MCF 10A (cell line): Measurements from ENCODE around the gene IDH2. TPM values are rescaled to one million over a fixed set of nuclear protein-coding genes. Genes with fewer than 3 reads are reported as not detected.

Source experiments
- BruUV-seq: library from RNA; stranded (reverse); fragments of 400-500 nt; replicated peaks from 2 replicates; lab custom pipeline; 2021; lab: Mats Ljungman, UMichigan
- CTCF ChIA-PET: fragments of 300-600 bp; sonication (Branson Sonifier 250); formaldehyde crosslinking; extraction: SDS; loops from one replicate; lab custom pipeline; 2021; ENCODE audit warnings: antibody characterized with exemption, inconsistent platforms; lab: Yijun Ruan, JAX
- POLR2A ChIA-PET: fragments of 300-600, 350-650 bp; sonication (Branson Sonifier 250); formaldehyde crosslinking; extraction: SDS; loops from one replicate; lab custom pipeline; 2020; ENCODE audit warnings: antibody characterized with exemption, inconsistent platforms; lab: Yijun Ruan, JAX
- DNase-seq: peaks from one replicate; pipeline ENCODE4 v3.0.0-alpha.2; 2018; ENCODE audit not compliant: unreplicated experiment
- H3K27ac Mint-ChIP-seq: one replicate; pipeline ENCODE4 v1.8.0; 2022; ENCODE audit warnings: mild to moderate bottlenecking, low read depth, mixed read lengths; ENCODE audit not compliant: unreplicated experiment
- H3K27me3 Mint-ChIP-seq: one replicate; pipeline ENCODE4 v1.8.0; 2022; ENCODE audit warnings: mixed read lengths; ENCODE audit not compliant: insufficient read depth, unreplicated experiment
- H3K36me3 Mint-ChIP-seq: one replicate; pipeline ENCODE4 v1.8.0; 2022; ENCODE audit warnings: mild to moderate bottlenecking, moderate library complexity, mixed read lengths; ENCODE audit not compliant: insufficient read depth, unreplicated experiment
- H3K4me1 Mint-ChIP-seq: one replicate; pipeline ENCODE4 v1.8.0; 2022; ENCODE audit warnings: mixed read lengths; ENCODE audit not compliant: insufficient read depth, unreplicated experiment
- H3K4me3 Mint-ChIP-seq: one replicate; pipeline ENCODE4 v1.8.0; 2022; ENCODE audit warnings: mild to moderate bottlenecking, moderate library complexity, mixed read lengths; ENCODE audit not compliant: unreplicated experiment
- H3K9me3 Mint-ChIP-seq: one replicate; pipeline ENCODE4 v1.8.0; 2022; ENCODE audit warnings: mixed read lengths; ENCODE audit not compliant: unreplicated experiment
- CTCF ChIP-seq: fragments of 200-600 bp; IDR thresholded peaks from one replicate; pipeline ENCODE4 v1.8.0; 2022; ENCODE audit warnings: antibody characterized with exemption, mild to moderate bottlenecking; ENCODE audit not compliant: unreplicated experiment
- intact Hi-C: fragments of 100-400 bp; cut with micrococcal nuclease; formaldehyde crosslinking; loops from 2 replicates; pipeline ENCODE4 v1.14.1; 2022
- total RNA-seq: library from RNA; stranded (reverse); gene quantifications from 2 replicates; pipeline ENCODE4 v1.2.3, GENCODE V29; 2022

Gene IDH2
- total RNA-seq, 1 experiment from 2014 or later = 10.2 TPM

- no peak for TF ChIP-seq CTCF
- H3K36me3 Mint-ChIP-seq = no peaks in the 10 kb centered on the region
- DNase-seq = no peak
- POLR2A ChIA-PET = interaction anchor here (0.6 to 1.4 kb wide), 3 partner anchors 22 to 88 kb away, joined by 3 read pairs; partner anchors contain the start of genes CIB1 and GDPGP1
- intact Hi-C loops = no loop called here
- H3K4me1 Mint-ChIP-seq = no peaks in the 10 kb centered on the region
- BruUV-seq = no TSS peak
- H3K27me3 Mint-ChIP-seq = no peaks in the 10 kb centered on the region
- CTCF ChIA-PET = interaction anchor here (0.5 to 1.1 kb wide), 5 partner anchors 27 to 389 kb away, joined by 3 to 4 read pairs (median 4); no protein-coding TSS in a partner anchor
- H3K9me3 Mint-ChIP-seq = no peaks in the 10 kb centered on the region
- H3K27ac Mint-ChIP-seq = no peak overlapping the region
- H3K4me3 Mint-ChIP-seq = no peak overlapping the region
These were observed 43.5 kb upstream of the IDH2 start for GRCh38 chr15:90145761-90146160.

DNA sequence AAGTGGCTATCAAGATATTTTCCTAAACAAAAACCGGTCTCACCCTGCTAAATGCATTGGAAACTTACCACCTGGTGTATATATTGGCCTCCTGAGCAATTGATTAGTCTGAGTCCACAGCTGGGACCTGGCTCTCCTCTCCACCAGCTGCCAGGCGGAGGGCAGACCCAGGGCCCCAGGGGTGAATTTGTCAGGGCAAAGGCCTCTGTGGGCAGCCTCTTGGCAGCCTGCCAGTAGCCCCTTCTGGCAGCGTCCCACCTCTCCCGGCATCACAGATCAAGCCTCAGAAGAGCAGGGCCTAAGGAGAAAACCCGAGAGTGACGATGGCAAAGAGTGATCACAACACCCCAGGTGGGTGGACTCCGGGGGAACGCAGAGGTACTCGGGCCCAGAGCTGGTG, 43.0 kb upstream of the IDH2 start:
- no peaks in the 10 kb centered on the region for H3K4me1 Mint-ChIP-seq
- no peak for TF ChIP-seq CTCF
- no peak for DNase-seq
- BruUV-seq = no TSS peak
- H3K36me3 Mint-ChIP-seq = no peaks in the 10 kb centered on the region
- no peak overlapping the region for H3K27ac Mint-ChIP-seq
- ChIA-PET POLR2A (interaction anchor here (1.3 kb wide), 1 partner anchor 27 kb away, joined by 3 read pairs; no protein-coding TSS in a partner anchor), CTCF (interaction anchor here (0.6 to 1.2 kb wide), 5 partner anchors 8 to 389 kb away, joined by 3 to 7 read pairs (median 4); no protein-coding TSS in a partner anchor)
- H3K27me3 Mint-ChIP-seq = no peaks in the 10 kb centered on the region
- intact Hi-C loops = no loop called here
- no peaks in the 10 kb centered on the region for H3K9me3 Mint-ChIP-seq
- no peak overlapping the region for H3K4me3 Mint-ChIP-seq

- intact Hi-C loops = loop anchor here (1.0 kb wide), 1 partner anchor 143 kb away; no protein-coding TSS in a partner anchor
- H3K27ac Mint-ChIP-seq = no peak overlapping the region
- TF ChIP-seq CTCF = peak; percentile 85
- H3K27me3 Mint-ChIP-seq = no peaks in the 10 kb centered on the region
- peak; percentile 69 for DNase-seq
- no peak overlapping the region for H3K4me3 Mint-ChIP-seq
- no peaks in the 10 kb centered on the region for H3K36me3 Mint-ChIP-seq
- CTCF ChIA-PET = interaction anchor here (0.6 to 3.7 kb wide), 24 partner anchors 8 to 458 kb away, joined by 3 to 32 read pairs (median 4); partner anchors contain the start of genes CIB1 and GDPGP1
- POLR2A ChIA-PET = interaction anchor here (0.6 to 1.5 kb wide), 5 partner anchors 48 to 403 kb away, joined by 3 to 7 read pairs (median 4); no protein-coding TSS in a partner anchor
- no TSS peak for BruUV-seq
- H3K4me1 Mint-ChIP-seq = no peaks in the 10 kb centered on the region
- no peaks in the 10 kb centered on the region for H3K9me3 Mint-ChIP-seq
These were observed 40.9 kb upstream of the IDH2 start for GRCh38 chr15:90143166-90143655.

- H3K27me3 Mint-ChIP-seq = no peaks in the 10 kb centered on the region
- no peak for DNase-seq
- no peaks in the 10 kb centered on the region for H3K9me3 Mint-ChIP-seq
- POLR2A ChIA-PET = interaction anchor here (0.7 to 1.5 kb wide), 6 partner anchors 42 to 403 kb away, joined by 3 to 7 read pairs (median 4); no protein-coding TSS in a partner anchor
- no peak for TF ChIP-seq CTCF
- no peaks in the 10 kb centered on the region for H3K36me3 Mint-ChIP-seq
- no peak overlapping the region for H3K27ac Mint-ChIP-seq
- CTCF ChIA-PET = interaction anchor here (0.6 to 3.7 kb wide), 25 partner anchors 8 to 1535 kb away, joined by 3 to 32 read pairs (median 5); partner anchors contain the start of genes CIB1, GDPGP1 and TTLL13
- intact Hi-C loops = loop anchor here (1.0 kb wide), 1 partner anchor 144 kb away; no protein-coding TSS in a partner anchor
- no peaks in the 10 kb centered on the region for H3K4me1 Mint-ChIP-seq
- H3K4me3 Mint-ChIP-seq = no peak overlapping the region
- no TSS peak for BruUV-seq
These were observed 40.2 kb upstream of the IDH2 start for GRCh38 chr15:90142216-90143165.
